Spleen (tissue), 11 donors: Measurements from ENCODE around the gene RAB7B. TPM values are rescaled to one million over a fixed set of nuclear protein-coding genes. Genes with fewer than 3 reads are reported as not detected.

Experiments
- DNase-seq: peaks from one replicate; pipeline ENCODE4 v3.0.0-alpha.2; 2020
- H3K27ac ChIP-seq, 8 donors: fragments of 200-600 bp; sonication (generic) in 7 of 8; 1 replicate in 4 of 8; 2 replicates in 4 of 8; pipeline versions ENCODE4 v1.5.0 to v1.8.0; 2016 to 2021; ENCODE audit warnings: inconsistent platforms in 4 of 8, mild to moderate bottlenecking in 4 of 8, moderate library complexity in 1 of 8
- H3K27me3 ChIP-seq, 7 donors: fragments of 200-600 bp; sonication (generic) in 6 of 7; replicated peaks in 1 of 7; 1 replicate in 4 of 7; 2 replicates in 3 of 7; pipeline versions ENCODE4 v1.5.0 to v1.8.0; 2016 to 2021; ENCODE audit warnings: inconsistent platforms in 3 of 7, mild to moderate bottlenecking in 1 of 7
- H3K36me3 ChIP-seq, 6 donors: fragments of 200-600 bp; sonication (generic) in 5 of 6; 1 replicate in 4 of 6; 2 replicates in 2 of 6; pipeline versions ENCODE4 v1.5.0 to v1.8.0; 2016 to 2021; ENCODE audit warnings: inconsistent platforms in 2 of 6
- H3K4me1 ChIP-seq, 6 donors: fragments of 200-600 bp; sonication (generic) in 5 of 6; 1 replicate in 3 of 6; 2 replicates in 3 of 6; pipeline versions ENCODE4 v1.5.0 to v1.8.0; 2016 to 2021; ENCODE audit warnings: inconsistent platforms in 3 of 6
- H3K4me3 ChIP-seq, 8 donors: fragments of 200-600 bp; sonication (generic) in 7 of 8; 1 replicate in 4 of 8; 2 replicates in 4 of 8; pipeline versions ENCODE4 v1.5.0 to v1.8.0; 2016 to 2021; ENCODE audit warnings: inconsistent platforms in 4 of 8, mild to moderate bottlenecking in 4 of 8, moderate library complexity in 2 of 8
- H3K9me3 ChIP-seq, 8 donors: fragments of 200-600 bp; sonication (generic) in 7 of 8; 1 replicate in 4 of 8; 2 replicates in 4 of 8; pipeline versions ENCODE4 v1.5.0 to v1.8.0; 2016 to 2021; ENCODE audit warnings: inconsistent platforms in 4 of 8
- CTCF ChIP-seq, 11 experiments: fragments of 200-600 bp in 7 of 11; fragments of 450-650 bp in 4 of 11; sonication (generic) in 4 of 11; IDR thresholded peaks in 8 of 11; conservative IDR thresholded peaks in 3 of 11; 1 replicate in 7 of 11; 2 replicates in 4 of 11; pipeline versions ENCODE4 v1.4.0 to v1.8.0; 2016 to 2021; ENCODE audit warnings: antibody characterized with exemption in 11 of 11, inconsistent platforms in 4 of 11, mild to moderate bottlenecking in 1 of 11
- POLR2A ChIP-seq, 3 donors: fragments of 450-650 bp; IDR thresholded peaks; one replicate each; pipeline ENCODE4 v1.5.1; 2017; ENCODE audit warnings: antibody characterized with exemption in 3 of 3, mild to moderate bottlenecking in 1 of 3
- POLR2AphosphoS5 ChIP-seq, 3 donors: sonication (generic); formaldehyde crosslinking; IDR thresholded peaks; one replicate each; pipeline ENCODE4 v1.5.1; 2017; ENCODE audit warnings: antibody characterized with exemption in 3 of 3
- WGBS, 5 donors: extraction: QIAGEN DNeasy Blood & Tissue Kit in 3 of 5; methylation state at CpG; one replicate each; pipeline versions ENCODE4 v1.1.5 to v1.1.7; 2013 to 2018; 5-methylcytosine and 5-hydroxymethylcytosine counted together
- intact Hi-C: fragments of 100-400 bp; cut with DNase I; formaldehyde crosslinking; loops from one replicate; pipeline ENCODE4 v1.15.0; 2023; ENCODE audit warnings: low total_unique reads
- polyA plus RNA-seq, 3 donors: library from polyadenylated mRNA; stranded (reverse); fragments of 200-250 nt; gene quantifications; one replicate each; pipeline ENCODE4 v1.2.1, GENCODE V29; 2013
- total RNA-seq, 7 donors: library from RNA; depleted of rRNA in 3 of 7; stranded (reverse); fragments of >200 nt in 3 of 7; fragmentation: NEBNext Ultra II Directional in 4 of 7; extraction: Animal tissue kit (Norgen Biotek cat#: 25700) in 4 of 7; gene quantifications; one replicate each; pipeline versions ENCODE4 v1.1.0 to v1.2.1, GENCODE V29; 2016 to 2021
- donor health status: healthy with polysubstance abuse.
- donor health status: DM: no; HTN: no; CAD: no; lungs with moderate emphysema.
- donor health status: DM: no; HTN: no; CAD: no.
- donor health status: Bipolar disorder and iron deficiency.
- donor health status: healthy.
- donor health status: DM: no; HTN: no; CAD: no.
- donor health status: DM: yes; HTN: yes; CAD: no.

The RAB7B gene
- total and polyA plus RNA-seq, 10 donors = 0.34 to 3.2 (median 1.9) TPM

GRCh38 chr1:206049919-206050600 is 46.9 kb upstream of the RAB7B start:
- 54 to 67% (median 64%) methylated on average over 3 of the region's 3 CpGs for WGBS, 5 donors
- Histone ChIP-seq H3K27ac (peak overlapping the region in 6 of 8 donors; percentile 26 to 90 (median 80)), H3K4me1 (peaks cover 9 to 82% (median 50%) of the 10 kb centered on the region in 6 donors), H3K36me3 (no peaks in the 10 kb centered on the region), H3K4me3 (no peak overlapping the region), H3K27me3 (no peaks in the 10 kb centered on the region), H3K9me3 (no peaks in the 10 kb centered on the region)
- DNase-seq = no peak
- intact Hi-C loops = no loop called here
- no peak for TF ChIP-seq POLR2A (IDR thresholded peaks at IDR 0.05)
- no peak for TF ChIP-seq CTCF (IDR thresholded peaks at IDR 0.05 in 8 of 11, conservative IDR thresholded peaks at IDR 0.05 in 3 of 11)
- TF ChIP-seq POLR2AphosphoS5 (IDR thresholded peaks at IDR 0.05) = no peak

- Histone ChIP-seq H3K9me3 (no peaks in the 10 kb centered on the region), H3K4me3 (no peak overlapping the region), H3K27ac (peak overlapping the region in 7 of 8 donors; percentile 10 to 90 (median 78)), H3K4me1 (peaks cover 9 to 89% (median 50%) of the 10 kb centered on the region in 6 donors), H3K36me3 (no peaks in the 10 kb centered on the region), H3K27me3 (no peaks in the 10 kb centered on the region)
- no peak for TF ChIP-seq POLR2AphosphoS5 (IDR thresholded peaks at IDR 0.05)
- TF ChIP-seq POLR2A (IDR thresholded peaks at IDR 0.05) = no peak
- no peak for TF ChIP-seq CTCF (IDR thresholded peaks at IDR 0.05 in 8 of 11, conservative IDR thresholded peaks at IDR 0.05 in 3 of 11)
- intact Hi-C loops = no loop called here
- DNase-seq = no peak
Measured at GRCh38 chr1:206049293-206049692, 46.1 kb upstream of the RAB7B start.

- no peak for TF ChIP-seq CTCF (IDR thresholded peaks at IDR 0.05 in 8 of 11, conservative IDR thresholded peaks at IDR 0.05 in 3 of 11)
- TF ChIP-seq POLR2A (IDR thresholded peaks at IDR 0.05) = no peak
- TF ChIP-seq POLR2AphosphoS5 (IDR thresholded peaks at IDR 0.05) = no peak
- H3K4me1 ChIP-seq = peaks cover 9 to 87% (median 51%) of the 10 kb centered on the region in 6 donors
- WGBS, 5 donors = 51 to 83% (median 73%) methylated on average over 6 of the region's 6 CpGs
Measured at GRCh38 chr1:206048582-206048981, 45.4 kb upstream of the RAB7B start.

GRCh38 chr1:206047271-206047670 is 44.1 kb upstream of the RAB7B start:
- WGBS, 5 donors = 52 to 74% (median 55%) methylated on average over 4 of the region's 4 CpGs
- H3K27ac ChIP-seq = peak overlapping the region in 4 of 8 donors; percentile 38 to 90 (median 84)
- TF ChIP-seq CTCF (IDR thresholded peaks at IDR 0.05 in 8 of 11, conservative IDR thresholded peaks at IDR 0.05 in 3 of 11) (no peak), POLR2A (IDR thresholded peaks at IDR 0.05) (no peak), POLR2AphosphoS5 (IDR thresholded peaks at IDR 0.05) (no peak)

More at GRCh38 chr1:206048582-206048981, 45.4 kb upstream of the RAB7B start:
- Histone ChIP-seq H3K36me3 (no peaks in the 10 kb centered on the region), H3K4me3 (no peak overlapping the region), H3K27ac (peak overlapping the region in 7 of 8 donors; percentile 10 to 90 (median 78)), H3K27me3 (no peaks in the 10 kb centered on the region), H3K9me3 (no peaks in the 10 kb centered on the region)
- DNase-seq = no peak
- intact Hi-C loops = no loop called here

More at GRCh38 chr1:206047271-206047670, 44.1 kb upstream of the RAB7B start:
- Histone ChIP-seq H3K9me3 (no peaks in the 10 kb centered on the region), H3K4me1 (peaks cover 14 to 89% (median 54%) of the 10 kb centered on the region in 6 donors), H3K36me3 (no peaks in the 10 kb centered on the region), H3K4me3 (no peak overlapping the region), H3K27me3 (no peaks in the 10 kb centered on the region)
- no peak for DNase-seq
- intact Hi-C loops = no loop called here
